ES-I3 (cell line): ENCODE measurements around the gene DNAJB1.
"Not testable (repeated sequence)": the region's sequence is repeated elsewhere in the genome, so short reads cannot be mapped to it uniquely, and the experiment has no call there.

Source experiments
- H3K36me3 ChIP-seq: 2 replicates; pipeline ENCODE4 v1.6.1; 2013; ENCODE audit warnings: mild to moderate bottlenecking, low read length, control low read depth, moderate library complexity; ENCODE audit not compliant: insufficient read depth
- H3K4me1 ChIP-seq: 2 replicates; pipeline ENCODE4 v1.6.1; 2013; ENCODE audit warnings: mild to moderate bottlenecking, control low read depth, low read length; ENCODE audit not compliant: insufficient read depth
- H3K9ac ChIP-seq: 2 replicates; pipeline ENCODE4 v1.6.1; 2013; ENCODE audit warnings: low read depth, mild to moderate bottlenecking, low read length, moderate library complexity
- H3K9me3 ChIP-seq: 2 replicates; pipeline ENCODE4 v1.6.1; 2013; ENCODE audit warnings: mild to moderate bottlenecking, low read length, moderate library complexity; ENCODE audit not compliant: control insufficient read depth, insufficient read depth

DNAJB1 gene

DNA sequence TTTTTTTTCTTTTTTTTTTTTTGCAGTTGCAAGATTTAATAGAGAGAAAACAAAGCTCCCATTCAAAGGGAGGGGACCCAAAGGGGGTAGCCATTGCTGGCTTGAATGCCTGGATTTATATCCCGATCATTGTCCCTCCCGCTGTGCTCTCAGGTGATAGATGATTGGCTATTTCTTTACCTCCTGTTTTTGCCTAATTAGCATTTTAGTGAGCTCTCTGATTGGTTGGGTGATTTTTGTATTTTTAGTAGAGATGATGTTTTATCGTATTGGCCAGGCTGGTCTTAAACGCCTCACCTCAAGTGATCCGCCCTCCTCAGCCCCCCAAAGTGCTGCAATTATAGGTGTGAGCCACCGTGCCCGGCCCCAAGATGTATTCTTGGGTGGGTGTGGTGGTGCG, 13.6 kb downstream of the DNAJB1 start:
- H3K9ac ChIP-seq, H3K9me3 ChIP-seq, H3K36me3 ChIP-seq, H3K4me1 ChIP-seq: not testable (repeated sequence)

DNA sequence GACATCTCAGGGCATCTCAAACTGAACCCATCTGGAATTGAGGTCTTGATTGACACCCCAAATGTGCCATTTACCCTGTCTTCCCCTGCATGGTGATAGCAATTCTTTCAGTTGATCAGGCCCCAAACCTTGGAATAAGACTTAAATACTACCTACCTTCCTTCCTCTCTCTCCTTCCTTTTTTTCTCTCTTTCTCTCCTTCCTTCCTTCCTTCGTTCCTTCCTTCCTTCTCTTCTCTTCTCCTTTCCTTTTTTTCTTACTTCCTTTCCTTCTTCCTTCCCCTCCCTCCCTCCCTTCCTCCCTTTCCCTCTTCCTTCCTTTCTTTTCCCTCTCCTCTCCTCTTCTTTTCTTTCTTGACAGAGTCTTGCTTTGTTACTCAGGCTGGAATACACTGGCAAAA, 14.9 kb downstream of the DNAJB1 start:
- H3K9me3 ChIP-seq, result no peaks in the 10 kb centered on the region
- peaks cover 9% of the 10 kb centered on the region; the same call in 1 of the 2 replicates for H3K4me1 ChIP-seq
- H3K36me3 ChIP-seq, result no peaks in the 10 kb centered on the region
- H3K9ac ChIP-seq, result no peak overlapping the region

DNA sequence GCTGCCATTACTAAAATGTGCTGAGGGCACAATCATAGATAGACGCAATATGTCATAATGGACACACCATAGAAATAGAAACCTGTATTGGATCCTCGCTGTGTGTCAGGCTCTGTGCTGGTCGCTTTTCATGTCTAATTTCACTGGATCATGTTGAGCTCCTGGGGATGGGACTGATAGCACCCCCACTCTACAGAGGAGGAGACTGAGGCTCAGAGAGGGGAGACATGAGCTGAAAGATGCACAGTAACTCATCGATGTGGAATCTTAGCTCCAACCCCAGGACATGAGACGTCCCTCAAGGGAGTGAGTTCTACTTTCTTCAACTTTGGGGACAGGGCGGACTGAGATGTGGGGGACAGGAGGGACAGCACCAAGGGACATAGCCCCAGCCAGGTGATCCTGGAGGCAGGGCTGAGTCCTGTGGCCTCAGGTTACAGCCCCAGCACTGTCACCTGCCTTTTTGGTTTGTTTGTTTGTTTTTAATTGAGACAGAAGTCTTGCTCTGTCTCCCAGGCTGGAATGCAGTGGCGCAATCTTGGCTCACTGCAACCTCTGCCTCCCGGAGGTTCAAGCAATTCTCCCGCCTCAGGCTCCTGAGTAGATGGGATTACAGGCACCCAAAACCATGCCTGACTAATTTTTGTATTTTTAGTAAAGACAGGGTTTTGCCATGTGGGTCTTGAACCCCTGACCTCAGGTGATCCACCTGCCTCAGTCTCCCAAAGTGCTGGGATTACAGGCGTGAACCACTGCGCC, 15.7 kb downstream of the DNAJB1 start:
- Histone ChIP-seq H3K4me1 (peaks cover 11% of the 10 kb centered on the region; the same call in 1 of the 2 replicates), H3K9me3 (no peaks in the 10 kb centered on the region), H3K9ac (no peak overlapping the region), H3K36me3 (no peaks in the 10 kb centered on the region)

DNA sequence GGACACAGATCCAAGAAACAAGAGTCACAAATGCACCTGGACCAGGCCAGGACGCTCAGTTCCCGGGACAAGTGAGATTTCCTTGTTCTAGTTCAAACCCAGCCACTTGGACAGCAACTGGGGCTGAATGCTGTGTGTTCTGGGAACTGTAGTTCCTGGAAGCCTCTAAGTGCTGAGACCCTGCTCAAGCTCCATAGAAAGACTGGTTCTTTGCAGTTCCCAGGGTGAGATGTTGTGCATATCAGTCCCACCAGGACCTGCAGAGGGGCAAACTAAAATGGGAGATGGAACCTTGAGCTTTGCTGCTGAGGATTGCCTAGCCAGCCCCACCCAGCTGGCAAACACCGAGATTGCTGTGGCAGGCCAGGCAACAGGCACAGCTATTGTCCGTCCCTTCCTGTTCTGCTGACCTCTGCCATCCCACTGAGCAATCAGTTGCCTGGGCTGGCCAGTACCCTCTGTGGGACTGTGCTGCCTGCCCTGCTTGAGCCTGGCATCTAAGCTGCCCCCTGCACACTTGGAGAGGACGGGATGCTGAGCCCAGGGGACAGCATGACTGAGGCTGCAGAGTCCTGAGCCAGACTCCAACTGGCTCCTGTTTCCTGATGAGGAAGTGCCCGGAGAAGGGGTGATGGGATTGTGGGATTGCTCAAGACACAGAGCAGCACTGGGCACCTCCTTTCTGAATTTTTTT, 20.8 kb downstream of the DNAJB1 start:
- Histone ChIP-seq H3K36me3 (no peaks in the 10 kb centered on the region), H3K9me3 (no peaks in the 10 kb centered on the region), H3K4me1 (peaks cover 11% of the 10 kb centered on the region), H3K9ac (no peak overlapping the region)

DNA sequence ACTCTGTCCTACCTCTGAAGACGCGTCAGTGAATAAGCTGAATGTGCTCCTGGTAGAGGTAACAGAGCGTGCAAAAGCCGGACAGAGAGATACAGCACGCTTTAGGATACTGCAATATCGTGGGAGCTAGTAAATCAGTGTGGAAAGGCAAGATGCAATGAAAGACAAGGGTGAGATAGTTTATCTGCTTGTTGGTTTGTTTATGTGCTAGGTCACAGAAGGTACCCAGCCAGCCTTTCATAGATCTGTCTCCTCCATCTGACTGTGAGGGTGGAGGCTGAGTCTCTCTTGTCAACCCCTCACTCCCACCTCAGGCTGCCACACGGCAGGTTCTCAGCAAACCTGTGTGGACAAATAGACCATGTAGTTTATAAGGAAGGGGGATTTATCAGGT, 21.4 kb downstream of the DNAJB1 start:
- Histone ChIP-seq H3K36me3 (no peaks in the 10 kb centered on the region), H3K9me3 (no peaks in the 10 kb centered on the region), H3K9ac (peak overlapping the region; percentile 57; the same call in 1 of the 2 replicates), H3K4me1 (peaks cover 11% of the 10 kb centered on the region)

DNA sequence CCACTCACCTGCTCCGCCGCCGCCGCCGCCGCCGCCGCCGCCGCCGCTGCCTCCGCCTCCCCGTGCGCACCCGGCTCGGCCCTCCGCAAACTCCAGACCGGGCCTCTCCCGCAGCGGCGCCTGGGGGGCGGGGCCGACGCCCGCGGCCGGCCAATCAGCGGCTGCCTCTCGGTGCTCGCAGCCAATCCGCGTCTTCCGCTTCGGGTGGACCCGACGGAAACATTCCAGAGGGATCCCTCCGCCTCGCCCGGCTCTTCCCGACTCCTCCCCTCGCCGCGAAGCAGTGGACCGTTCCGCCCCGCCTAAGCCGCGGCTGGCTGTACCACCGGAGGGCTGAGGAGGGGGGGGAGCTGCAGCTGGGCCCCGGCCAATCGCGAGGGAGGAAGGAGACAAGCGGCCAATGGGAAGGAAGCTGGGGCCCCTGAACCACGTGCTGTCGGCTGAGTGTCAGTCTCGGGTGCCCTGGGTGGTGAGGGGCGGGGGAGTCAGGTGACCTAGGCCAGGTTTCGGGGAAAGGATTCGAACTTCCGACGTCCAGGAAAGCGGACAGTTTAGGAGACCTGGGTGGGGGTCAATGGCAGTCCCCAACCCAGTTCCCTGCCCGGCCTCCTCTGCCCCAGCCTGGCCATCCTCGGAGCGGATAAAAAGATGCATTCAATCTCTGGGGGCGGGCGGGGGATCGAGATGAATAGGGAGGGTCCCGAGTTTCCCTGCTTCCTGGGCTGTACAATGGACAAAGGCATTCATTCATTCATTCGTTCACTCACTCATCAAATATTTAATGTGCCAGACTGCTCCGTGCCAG, 22.0 kb downstream of the DNAJB1 start, which contains the start of gene GIPC1:
Gene GIPC1, minus strand, starts transcription at position 99 of the 805 bp plus-strand sequence. CDS start 13,151 bp downstream, outside the sequence.
- Histone ChIP-seq H3K36me3 (no peaks in the 10 kb centered on the region), H3K9ac (peak within 1 kb of the TSS; percentile 78), H3K9me3 (no peaks in the 10 kb centered on the region), H3K4me1 (peaks cover 11% of the 10 kb centered on the region)

DNA sequence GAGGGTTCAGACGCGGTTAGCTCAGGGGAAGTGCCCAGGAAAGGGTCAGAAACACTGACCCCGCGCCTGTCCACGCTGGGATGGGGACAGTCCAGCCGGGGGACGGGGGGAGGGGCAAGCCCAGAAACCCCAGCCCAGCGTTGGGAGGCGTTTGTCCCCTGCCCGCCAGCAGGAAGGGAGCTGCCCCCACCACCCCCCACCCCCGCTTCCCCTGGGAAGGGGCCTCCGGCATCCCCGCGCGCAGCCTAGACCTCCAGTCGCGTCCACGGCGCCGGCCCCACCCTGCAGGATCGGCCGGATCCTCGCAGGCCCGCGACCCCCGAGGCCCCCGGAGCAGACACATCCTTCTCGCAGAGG, 22.5 kb downstream of the DNAJB1 start:
- Histone ChIP-seq H3K36me3 (no peaks in the 10 kb centered on the region), H3K9me3 (no peaks in the 10 kb centered on the region), H3K4me1 (peaks cover 11% of the 10 kb centered on the region), H3K9ac (peak overlapping the region; percentile 78)

DNA sequence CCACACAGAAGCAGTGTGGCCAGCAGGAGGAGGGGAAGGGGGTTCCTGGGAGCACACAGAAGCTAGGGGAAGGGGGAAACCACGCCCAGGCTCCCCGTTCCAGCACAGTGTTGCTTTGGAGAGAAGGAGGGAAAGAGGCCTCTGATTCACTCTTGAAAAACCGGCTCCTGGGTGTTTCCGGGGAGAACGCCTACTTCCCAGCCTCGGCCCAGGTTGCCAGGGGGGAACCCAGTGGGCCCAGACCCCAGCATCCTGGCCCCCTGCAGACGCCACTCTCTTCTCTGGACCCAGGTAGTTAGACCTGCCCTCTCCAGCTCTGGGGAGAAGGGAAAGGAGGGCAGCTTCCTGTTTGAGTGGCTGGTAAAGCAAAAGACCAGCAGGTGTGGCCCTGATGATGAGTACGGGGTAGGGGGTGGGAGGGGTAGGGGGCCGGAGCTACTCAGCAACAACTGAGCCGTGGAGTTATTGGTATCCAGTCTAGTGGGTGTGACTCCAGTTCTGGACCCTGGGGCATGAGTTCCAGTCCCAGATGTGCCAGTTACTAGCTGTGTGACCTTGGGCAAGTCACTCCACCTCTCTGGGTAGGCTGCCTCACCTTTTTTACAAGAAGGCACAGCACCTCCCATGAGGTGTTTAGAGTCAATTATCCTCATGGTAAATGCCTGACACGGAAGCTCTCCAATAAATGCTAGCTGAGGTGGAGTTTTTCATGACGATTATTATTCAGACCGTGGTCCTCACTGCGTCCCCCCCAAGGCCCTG, 23.1 kb downstream of the DNAJB1 start:
- no peaks in the 10 kb centered on the region for H3K9me3 ChIP-seq
- H3K4me1 ChIP-seq, result peaks cover 11% of the 10 kb centered on the region

DNA sequence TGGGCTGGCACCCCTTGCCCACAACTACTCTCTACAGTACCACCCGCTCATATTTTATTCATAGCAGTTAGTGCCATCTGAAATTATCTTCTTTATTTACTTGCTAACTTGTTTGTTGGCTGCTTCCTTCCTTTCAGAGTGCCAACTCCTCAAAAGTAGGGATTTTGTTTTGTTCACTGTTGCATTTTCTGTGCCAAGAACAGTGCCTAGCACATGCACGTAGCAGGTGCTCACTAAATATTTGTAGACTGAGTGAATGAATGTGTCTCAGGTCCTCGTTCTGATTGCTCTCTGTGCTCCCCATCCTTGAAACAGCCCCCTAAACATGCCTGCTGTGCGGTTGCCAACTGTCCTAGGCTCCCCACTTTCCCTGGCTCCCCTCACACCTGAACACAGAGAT, 23.8 kb downstream of the DNAJB1 start:
- Histone ChIP-seq H3K9me3 (no peaks in the 10 kb centered on the region), H3K9ac (0 out of 2 replicates have a peak overlapping the region, but pooled peaks have one; percentile 6), H3K4me1 (peaks cover 11% of the 10 kb centered on the region), H3K36me3 (no peaks in the 10 kb centered on the region)

More for the DNA sequence above, 23.1 kb downstream of the DNAJB1 start:
- peak overlapping the region; percentile 78 for H3K9ac ChIP-seq
- no peaks in the 10 kb centered on the region for H3K36me3 ChIP-seq

DNA sequence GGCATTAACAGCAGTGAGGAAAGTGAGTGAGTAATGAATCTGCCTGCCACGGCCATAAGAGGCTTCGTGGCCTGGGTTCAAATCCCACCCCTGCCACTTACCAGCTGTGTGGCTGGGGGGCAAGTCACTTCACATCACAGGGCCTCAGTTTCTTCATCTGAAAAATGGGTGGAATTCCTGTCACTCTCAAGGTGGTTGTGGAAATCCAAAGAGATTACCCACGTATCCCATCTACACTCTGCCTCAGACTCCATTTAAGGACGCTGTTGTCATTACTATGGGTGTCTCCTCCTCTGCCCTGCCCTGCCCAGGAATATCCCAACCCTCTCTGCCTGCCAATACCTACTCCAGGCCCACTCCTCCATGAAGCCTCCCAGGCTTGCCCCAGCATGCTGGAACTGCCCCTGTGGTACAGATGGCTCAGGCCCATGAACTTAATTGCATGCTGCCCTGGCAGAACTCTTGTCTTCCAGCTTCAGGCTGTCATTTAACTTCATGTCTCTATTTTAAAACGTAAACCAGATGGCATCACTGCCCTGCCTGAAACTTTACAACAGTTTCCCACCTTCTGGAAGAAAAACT, 25.4 kb downstream of the DNAJB1 start:
- H3K36me3 ChIP-seq, result no peaks in the 10 kb centered on the region; the same call in 1 of the 2 replicates
- no peaks in the 10 kb centered on the region for H3K9me3 ChIP-seq
- peaks cover 11% of the 10 kb centered on the region for H3K4me1 ChIP-seq
- no peak overlapping the region for H3K9ac ChIP-seq

DNA sequence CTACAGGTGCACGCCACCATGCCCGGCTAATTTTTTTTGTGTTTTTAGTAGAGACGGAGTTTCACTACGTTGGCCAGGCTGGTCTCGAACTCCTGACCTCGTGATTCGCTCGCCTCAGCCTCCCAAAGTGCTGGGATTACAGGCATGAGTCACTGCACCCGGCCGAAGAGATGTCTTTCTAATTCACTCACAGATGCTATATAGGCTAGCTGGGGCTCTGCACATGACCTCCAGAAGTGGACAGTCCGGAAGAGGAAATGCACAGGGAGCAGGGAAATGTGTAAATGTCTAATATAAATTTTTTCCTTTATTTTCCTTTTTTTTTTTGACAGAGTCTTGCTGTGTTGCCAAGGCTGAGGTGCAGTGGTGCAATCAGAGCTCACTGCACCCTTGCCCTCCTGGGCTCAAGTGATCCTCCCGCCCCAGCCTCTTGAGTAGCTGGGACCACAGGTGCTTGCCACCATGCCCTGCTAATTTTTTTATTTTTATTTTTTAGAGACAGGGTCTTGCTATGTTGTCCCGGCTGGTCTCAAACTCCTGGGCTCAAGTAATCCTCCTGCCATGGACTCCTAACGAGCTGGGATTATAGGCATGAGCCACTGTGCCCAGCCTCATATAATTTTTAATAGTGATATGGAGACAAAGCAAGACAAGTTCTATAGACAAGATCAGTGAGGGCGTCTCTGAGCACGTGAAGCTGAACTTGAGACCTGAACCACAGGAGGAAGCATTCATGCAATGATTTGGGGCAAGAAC, 30.6 kb downstream of the DNAJB1 start:
- H3K4me1 ChIP-seq, result no peaks in the 10 kb centered on the region
- no peaks in the 10 kb centered on the region; the same call in none of the 2 replicates for H3K36me3 ChIP-seq
- no peak overlapping the region for H3K9ac ChIP-seq

DNA sequence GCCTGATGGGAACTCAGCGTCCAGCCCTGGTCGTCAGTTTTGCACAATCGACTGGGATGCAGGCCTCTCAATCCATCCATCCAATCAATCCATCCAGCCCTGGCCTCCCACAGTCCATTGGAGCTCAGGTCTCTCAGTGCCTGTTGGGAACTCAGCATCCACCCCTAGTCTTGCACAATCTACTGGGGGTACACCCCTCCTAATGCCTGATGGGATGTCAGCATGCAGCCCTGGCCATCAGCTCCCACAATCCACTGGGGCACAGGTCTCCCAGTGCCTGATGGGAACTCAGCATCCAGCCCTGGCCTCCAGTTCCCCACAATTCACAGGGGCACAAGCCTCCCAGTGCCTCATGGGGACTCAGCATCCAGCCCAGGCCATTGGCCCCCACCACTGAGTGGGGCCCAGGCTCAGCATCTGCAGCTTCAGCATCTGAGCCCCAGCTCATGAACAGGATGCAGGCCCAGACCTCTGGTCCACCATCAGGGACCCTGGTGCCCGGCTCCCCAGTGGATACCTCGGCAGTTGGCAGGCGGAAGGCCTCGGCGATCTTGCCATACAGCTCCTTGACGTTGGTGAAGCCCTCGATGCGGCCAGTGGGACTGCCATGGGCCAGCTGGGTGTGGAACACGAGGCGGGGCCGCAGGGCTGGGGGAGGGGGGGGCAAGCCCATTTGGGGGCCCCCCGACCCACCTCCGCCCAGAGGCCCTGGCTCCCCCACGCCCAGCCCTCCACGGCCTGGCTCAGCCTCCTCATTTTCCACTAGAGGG, 35.8 kb downstream of the DNAJB1 start:
- peaks cover 3% of the 10 kb centered on the region; the same call in 1 of the 2 replicates for H3K4me1 ChIP-seq
- peaks cover 6% of the 10 kb centered on the region for H3K36me3 ChIP-seq

More for the DNA sequence above, 30.6 kb downstream of the DNAJB1 start:
- no peaks in the 10 kb centered on the region for H3K9me3 ChIP-seq

More for the DNA sequence above, 35.8 kb downstream of the DNAJB1 start:
- Histone ChIP-seq H3K9me3 (no peaks in the 10 kb centered on the region), H3K9ac (no peak overlapping the region)
